ENCODE measurements around the gene FAM170B.

The FAM170B gene

DNA sequence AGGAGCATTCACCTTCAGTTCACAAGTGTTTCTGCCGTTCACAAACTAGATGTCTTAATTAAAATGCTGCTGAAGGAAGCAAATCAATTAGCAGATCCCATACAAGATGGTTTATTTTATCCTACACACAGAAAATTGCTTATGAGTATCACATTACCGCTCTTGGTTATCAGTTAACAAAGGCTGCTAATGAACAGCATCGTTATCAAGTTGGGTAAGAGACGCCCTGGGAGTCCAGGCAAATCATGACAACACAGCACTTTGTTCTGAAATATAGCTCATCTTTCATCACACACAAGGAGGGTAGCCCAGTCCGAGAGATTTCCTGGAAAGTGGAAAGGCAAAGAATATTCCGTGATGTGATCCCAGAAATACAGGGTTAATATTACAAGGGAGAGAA, 20.8 kb upstream of the FAM170B start (continued):
- TF ChIP-seq, protein P1, sequence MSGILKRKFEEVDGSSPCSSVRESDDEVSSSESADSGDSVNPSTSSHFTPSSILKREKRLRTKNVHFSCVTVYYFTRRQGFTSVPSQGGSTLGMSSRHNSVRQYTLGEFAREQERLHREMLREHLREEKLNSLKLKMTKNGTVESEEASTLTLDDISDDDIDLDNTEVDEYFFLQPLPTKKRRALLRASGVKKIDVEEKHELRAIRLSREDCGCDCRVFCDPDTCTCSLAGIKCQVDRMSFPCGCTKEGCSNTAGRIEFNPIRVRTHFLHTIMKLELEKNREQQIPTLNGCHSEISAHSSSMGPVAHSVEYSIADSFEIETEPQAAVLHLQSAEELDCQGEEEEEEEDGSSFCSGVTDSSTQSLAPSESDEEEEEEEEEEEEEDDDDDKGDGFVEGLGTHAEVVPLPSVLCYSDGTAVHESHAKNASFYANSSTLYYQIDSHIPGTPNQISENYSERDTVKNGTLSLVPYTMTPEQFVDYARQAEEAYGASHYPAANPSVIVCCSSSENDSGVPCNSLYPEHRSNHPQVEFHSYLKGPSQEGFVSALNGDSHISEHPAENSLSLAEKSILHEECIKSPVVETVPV (CRISPR knock-in tag; IDR thresholded peaks at IDR 0.05) = no peak
- TF ChIP-seq ZC3H10 (CRISPR knock-in tag; IDR thresholded peaks at IDR 0.05) (no peak), SNAI2 (CRISPR knock-in tag; IDR thresholded peaks at IDR 0.05) (no peak), ISL1 (CRISPR knock-in tag; IDR thresholded peaks at IDR 0.05) (no peak)

DNA sequence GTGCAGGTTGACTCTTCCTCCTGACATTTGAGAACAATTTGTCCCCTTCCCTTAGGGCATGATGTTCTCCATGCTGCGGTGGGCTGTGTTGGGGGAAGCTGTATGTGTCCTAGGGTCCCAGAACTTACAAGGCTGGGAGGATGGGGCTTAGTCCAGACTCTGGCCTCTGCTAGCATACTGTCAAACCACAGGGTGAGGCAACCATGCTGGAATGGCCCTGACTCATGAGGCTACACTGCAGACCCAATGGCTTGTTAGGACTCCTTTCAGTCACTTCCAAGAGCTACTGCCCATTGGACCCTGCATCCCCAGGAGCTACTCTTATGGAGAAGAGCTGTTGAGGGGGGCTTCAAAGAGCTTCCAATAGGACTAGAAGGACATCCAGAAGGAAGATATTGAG, 20.1 kb upstream of the FAM170B start:
- TF ChIP-seq ZC3H10 (CRISPR knock-in tag; IDR thresholded peaks at IDR 0.05) = no peak
- no peak for TF ChIP-seq TSHZ2 (CRISPR knock-in tag; IDR thresholded peaks at IDR 0.05)
- no peak for TF ChIP-seq ESRRG (CRISPR knock-in tag; IDR thresholded peaks at IDR 0.05)
- no peak for TF ChIP-seq ARNTL (CRISPR knock-in tag; IDR thresholded peaks at IDR 0.05; ENCODE audit: borderline replicate concordance, low read depth)
- TF ChIP-seq RARB (CRISPR knock-in tag; IDR thresholded peaks at IDR 0.05) = no peak
- TF ChIP-seq OSR1 (CRISPR knock-in tag; IDR thresholded peaks at IDR 0.05) = no peak
- TF ChIP-seq ZNF565 (CRISPR knock-in tag; conservative IDR thresholded peaks at IDR 0.05; ENCODE audit: low read depth) = no peak
- TF ChIP-seq SNAI2 (CRISPR knock-in tag; IDR thresholded peaks at IDR 0.05) = no peak
- no peak for TF ChIP-seq CSDC2 (CRISPR knock-in tag; IDR thresholded peaks at IDR 0.05)
- no peak for TF ChIP-seq ZFP30 (CRISPR knock-in tag; IDR thresholded peaks at IDR 0.05)
- TF ChIP-seq TOX (CRISPR knock-in tag; IDR thresholded peaks at IDR 0.05; ENCODE audit: borderline replicate concordance) = no peak
- no peak for TF ChIP-seq GLIS3 (CRISPR knock-in tag; IDR thresholded peaks at IDR 0.05)
- no peak for ATAC-seq

- no peak for TF ChIP-seq CSDC2 (CRISPR knock-in tag; IDR thresholded peaks at IDR 0.05)
- no peak for TF ChIP-seq TCF4 (CRISPR knock-in tag; IDR thresholded peaks at IDR 0.05; ENCODE audit: borderline replicate concordance)
- TF ChIP-seq, protein P2, sequence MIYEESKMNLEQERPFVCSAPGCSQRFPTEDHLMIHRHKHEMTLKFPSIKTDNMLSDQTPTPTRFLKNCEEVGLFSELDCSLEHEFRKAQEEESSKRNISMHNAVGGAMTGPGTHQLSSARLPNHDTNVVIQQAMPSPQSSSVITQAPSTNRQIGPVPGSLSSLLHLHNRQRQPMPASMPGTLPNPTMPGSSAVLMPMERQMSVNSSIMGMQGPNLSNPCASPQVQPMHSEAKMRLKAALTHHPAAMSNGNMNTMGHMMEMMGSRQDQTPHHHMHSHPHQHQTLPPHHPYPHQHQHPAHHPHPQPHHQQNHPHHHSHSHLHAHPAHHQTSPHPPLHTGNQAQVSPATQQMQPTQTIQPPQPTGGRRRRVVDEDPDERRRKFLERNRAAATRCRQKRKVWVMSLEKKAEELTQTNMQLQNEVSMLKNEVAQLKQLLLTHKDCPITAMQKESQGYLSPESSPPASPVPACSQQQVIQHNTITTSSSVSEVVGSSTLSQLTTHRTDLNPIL (CRISPR knock-in tag; IDR thresholded peaks at IDR 0.05; ENCODE audit: low read depth) = no peak
- TF ChIP-seq ARNTL (CRISPR knock-in tag; IDR thresholded peaks at IDR 0.05; ENCODE audit: borderline replicate concordance, low read depth) = no peak
- TF ChIP-seq PATZ1 (CRISPR knock-in tag; IDR thresholded peaks at IDR 0.05; ENCODE audit: borderline replicate concordance) = no peak
- no peak for TF ChIP-seq SNAI2 (CRISPR knock-in tag; IDR thresholded peaks at IDR 0.05)
- TF ChIP-seq TSHZ2 (CRISPR knock-in tag; IDR thresholded peaks at IDR 0.05) = no peak
- no peak for TF ChIP-seq POU6F1 (CRISPR knock-in tag; IDR thresholded peaks at IDR 0.05; ENCODE audit: borderline replicate concordance, low read depth)
- no peak for TF ChIP-seq ZNF70 (CRISPR knock-in tag; IDR thresholded peaks at IDR 0.05)
- TF ChIP-seq ZNF565 (CRISPR knock-in tag; conservative IDR thresholded peaks at IDR 0.05; ENCODE audit: low read depth) = no peak
- TF ChIP-seq ZFP3 (CRISPR knock-in tag; IDR thresholded peaks at IDR 0.05) = no peak
- TF ChIP-seq, protein P1 (CRISPR knock-in tag; IDR thresholded peaks at IDR 0.05) = no peak
- no peak for TF ChIP-seq RARB (CRISPR knock-in tag; IDR thresholded peaks at IDR 0.05)
- ATAC-seq = no peak
These were observed 19.3 kb upstream of the FAM170B start for GRCh38 chr10:49153115-49153514.

Measured in SK-N-SH treated with all-trans-retinoic acid at 6 μM for 48 hours (cell line).